Testis (tissue), 2 donors: ENCODE results near the gene KCTD16.

ENCODE experiments used
- CTCF ChIP-seq, 3 experiments: fragments of 450-650 bp in 2 of 3; fragments of 200-600 bp in 1 of 3; sonication (generic) in 1 of 3; IDR thresholded peaks; one replicate each; pipeline ENCODE4 v1.5.1; 2016 to 2019; ENCODE audit warnings: antibody characterized with exemption in 3 of 3, mild to moderate bottlenecking in 2 of 3, moderate library complexity in 1 of 3
- POLR2A ChIP-seq: fragments of 450-650 bp; IDR thresholded peaks from one replicate; pipeline ENCODE4 v1.6.1; 2017; ENCODE audit warnings: antibody characterized with exemption, mild to moderate bottlenecking, moderate library complexity

- no peak for TF ChIP-seq CTCF (IDR thresholded peaks at IDR 0.05)
- TF ChIP-seq POLR2A: no peak
Measured at GRCh38 chr5:144438237-144438636, 267.6 kb downstream of the KCTD16 start.
